Measurements from ENCODE around the gene HNRNPUL2. TPM values are rescaled to one million over a fixed set of nuclear protein-coding genes. Genes with fewer than 3 reads are reported as not detected.

Gene HNRNPUL2
- total and polyA plus RNA-seq, 9 of the 15 experiments (the other 6 are each of a cell fraction or from before 2014, with no cell fraction given): 0.89 to 44.3 (median 15.2) TPM

DNA sequence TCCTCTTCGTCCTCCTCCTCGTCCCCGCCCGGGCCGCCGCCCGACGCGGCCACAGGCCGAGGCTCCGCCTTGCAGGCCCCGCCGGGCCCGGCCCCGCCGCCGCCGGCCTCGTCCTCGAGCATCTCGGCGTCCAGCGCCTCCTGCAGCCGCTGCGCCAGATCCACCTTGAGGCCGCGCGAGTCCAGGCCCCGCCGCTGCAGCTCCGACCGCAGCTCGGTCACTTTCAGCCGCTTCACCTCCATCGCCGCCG, 417 bp downstream of the HNRNPUL2 start (continued):
- TF ChIP-seq, protein P1, sequence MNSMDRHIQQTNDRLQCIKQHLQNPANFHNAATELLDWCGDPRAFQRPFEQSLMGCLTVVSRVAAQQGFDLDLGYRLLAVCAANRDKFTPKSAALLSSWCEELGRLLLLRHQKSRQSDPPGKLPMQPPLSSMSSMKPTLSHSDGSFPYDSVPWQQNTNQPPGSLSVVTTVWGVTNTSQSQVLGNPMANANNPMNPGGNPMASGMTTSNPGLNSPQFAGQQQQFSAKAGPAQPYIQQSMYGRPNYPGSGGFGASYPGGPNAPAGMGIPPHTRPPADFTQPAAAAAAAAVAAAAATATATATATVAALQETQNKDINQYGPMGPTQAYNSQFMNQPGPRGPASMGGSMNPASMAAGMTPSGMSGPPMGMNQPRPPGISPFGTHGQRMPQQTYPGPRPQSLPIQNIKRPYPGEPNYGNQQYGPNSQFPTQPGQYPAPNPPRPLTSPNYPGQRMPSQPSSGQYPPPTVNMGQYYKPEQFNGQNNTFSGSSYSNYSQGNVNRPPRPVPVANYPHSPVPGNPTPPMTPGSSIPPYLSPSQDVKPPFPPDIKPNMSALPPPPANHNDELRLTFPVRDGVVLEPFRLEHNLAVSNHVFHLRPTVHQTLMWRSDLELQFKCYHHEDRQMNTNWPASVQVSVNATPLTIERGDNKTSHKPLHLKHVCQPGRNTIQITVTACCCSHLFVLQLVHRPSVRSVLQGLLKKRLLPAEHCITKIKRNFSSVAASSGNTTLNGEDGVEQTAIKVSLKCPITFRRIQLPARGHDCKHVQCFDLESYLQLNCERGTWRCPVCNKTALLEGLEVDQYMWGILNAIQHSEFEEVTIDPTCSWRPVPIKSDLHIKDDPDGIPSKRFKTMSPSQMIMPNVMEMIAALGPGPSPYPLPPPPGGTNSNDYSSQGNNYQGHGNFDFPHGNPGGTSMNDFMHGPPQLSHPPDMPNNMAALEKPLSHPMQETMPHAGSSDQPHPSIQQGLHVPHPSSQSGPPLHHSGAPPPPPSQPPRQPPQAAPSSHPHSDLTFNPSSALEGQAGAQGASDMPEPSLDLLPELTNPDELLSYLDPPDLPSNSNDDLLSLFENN (IDR thresholded peaks at IDR 0.05; ENCODE audit: low read depth in 2 of 2, low read length in 2 of 2): no peak
- no peak for TF ChIP-seq ZNF347 (CRISPR knock-in tag; IDR thresholded peaks at IDR 0.05; ENCODE audit: low read depth)
- no peak for TF ChIP-seq ELF4 (CRISPR knock-in tag; IDR thresholded peaks at IDR 0.05)
- TF ChIP-seq, protein P2, sequence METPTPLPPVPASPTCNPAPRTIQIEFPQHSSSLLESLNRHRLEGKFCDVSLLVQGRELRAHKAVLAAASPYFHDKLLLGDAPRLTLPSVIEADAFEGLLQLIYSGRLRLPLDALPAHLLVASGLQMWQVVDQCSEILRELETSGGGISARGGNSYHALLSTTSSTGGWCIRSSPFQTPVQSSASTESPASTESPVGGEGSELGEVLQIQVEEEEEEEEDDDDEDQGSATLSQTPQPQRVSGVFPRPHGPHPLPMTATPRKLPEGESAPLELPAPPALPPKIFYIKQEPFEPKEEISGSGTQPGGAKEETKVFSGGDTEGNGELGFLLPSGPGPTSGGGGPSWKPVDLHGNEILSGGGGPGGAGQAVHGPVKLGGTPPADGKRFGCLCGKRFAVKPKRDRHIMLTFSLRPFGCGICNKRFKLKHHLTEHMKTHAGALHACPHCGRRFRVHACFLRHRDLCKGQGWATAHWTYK (CRISPR knock-in tag; IDR thresholded peaks at IDR 0.05): no peak
- no peak for TF ChIP-seq NR3C1 (CRISPR knock-in tag; IDR thresholded peaks at IDR 0.05)
- no peak for TF ChIP-seq KLF6 (CRISPR knock-in tag; IDR thresholded peaks at IDR 0.05; ENCODE audit: borderline replicate concordance)
- no peak for TF ChIP-seq ZNF668 (CRISPR knock-in tag; IDR thresholded peaks at IDR 0.05)
- TF ChIP-seq MEIS2 (IDR thresholded peaks at IDR 0.05; ENCODE audit: partially characterized antibody): no peak
